HUES6 (cell line): Measurements from ENCODE around the gene VPS41.

ENCODE experiments used
- H3K27ac ChIP-seq: 2 replicates; pipeline ENCODE4 v1.7.0; 2013; ENCODE audit warnings: low read depth, mild to moderate bottlenecking, low read length, inconsistent platforms
- H3K27me3 ChIP-seq: 2 replicates; pipeline ENCODE4 v1.6.1; 2013; ENCODE audit warnings: low read length; ENCODE audit not compliant: control insufficient read depth, insufficient read depth
- H3K36me3 ChIP-seq: 2 replicates; pipeline ENCODE4 v1.6.1; 2013; ENCODE audit warnings: low read length; ENCODE audit not compliant: control insufficient read depth, insufficient read depth
- H3K4me1 ChIP-seq: 2 replicates; pipeline ENCODE4 v1.6.1; 2013; ENCODE audit warnings: low read length; ENCODE audit not compliant: control insufficient read depth, insufficient read depth
- H3K4me3 ChIP-seq: 2 replicates; pipeline ENCODE4 v1.5.1; 2013; ENCODE audit warnings: low read depth, low read length
- H3K9ac ChIP-seq: one replicate; pipeline ENCODE4 v1.6.1; 2013; ENCODE audit warnings: mild to moderate bottlenecking, low read length
- H3K9me3 ChIP-seq: 2 replicates; pipeline ENCODE4 v1.6.1; 2013; ENCODE audit warnings: low read depth, low read length; ENCODE audit not compliant: control insufficient read depth, insufficient read depth

The VPS41 gene

DNA sequence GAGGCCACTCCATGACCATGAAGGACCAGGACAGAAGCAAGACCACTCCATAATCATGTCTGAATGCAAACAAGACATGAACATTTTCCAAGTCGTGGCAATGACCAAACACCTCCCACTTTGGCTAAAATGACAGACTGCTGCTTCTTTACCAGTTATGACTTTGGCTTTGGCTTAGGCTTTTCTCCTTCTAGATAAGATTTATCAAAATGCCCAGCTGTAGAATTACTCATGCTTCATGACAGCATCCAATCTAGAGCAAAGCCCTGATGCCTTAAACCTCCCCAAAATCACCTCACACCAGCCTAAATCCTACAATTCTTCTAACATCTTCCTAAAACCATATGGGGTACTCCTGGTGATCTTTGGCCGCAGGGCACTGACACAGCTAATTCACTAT lies 102.1 kb downstream of the VPS41 start:
- Histone ChIP-seq H3K27ac (no peak overlapping the region), H3K9ac (no peak overlapping the region)

GRCh38 chr7:38801786-38802185 lies 107.2 kb downstream of the VPS41 start:
- Histone ChIP-seq H3K4me1 (peaks cover 11% of the 10 kb centered on the region), H3K27me3 (no peaks in the 10 kb centered on the region), H3K9me3 (no peaks in the 10 kb centered on the region)

More for the DNA sequence above, 102.1 kb downstream of the VPS41 start:
- no peak overlapping the region for H3K4me3 ChIP-seq
- H3K9me3 ChIP-seq, result no peaks in the 10 kb centered on the region
- no peaks in the 10 kb centered on the region for H3K27me3 ChIP-seq
- H3K4me1 ChIP-seq, result no peaks in the 10 kb centered on the region
- H3K36me3 ChIP-seq, result no peaks in the 10 kb centered on the region

DNA sequence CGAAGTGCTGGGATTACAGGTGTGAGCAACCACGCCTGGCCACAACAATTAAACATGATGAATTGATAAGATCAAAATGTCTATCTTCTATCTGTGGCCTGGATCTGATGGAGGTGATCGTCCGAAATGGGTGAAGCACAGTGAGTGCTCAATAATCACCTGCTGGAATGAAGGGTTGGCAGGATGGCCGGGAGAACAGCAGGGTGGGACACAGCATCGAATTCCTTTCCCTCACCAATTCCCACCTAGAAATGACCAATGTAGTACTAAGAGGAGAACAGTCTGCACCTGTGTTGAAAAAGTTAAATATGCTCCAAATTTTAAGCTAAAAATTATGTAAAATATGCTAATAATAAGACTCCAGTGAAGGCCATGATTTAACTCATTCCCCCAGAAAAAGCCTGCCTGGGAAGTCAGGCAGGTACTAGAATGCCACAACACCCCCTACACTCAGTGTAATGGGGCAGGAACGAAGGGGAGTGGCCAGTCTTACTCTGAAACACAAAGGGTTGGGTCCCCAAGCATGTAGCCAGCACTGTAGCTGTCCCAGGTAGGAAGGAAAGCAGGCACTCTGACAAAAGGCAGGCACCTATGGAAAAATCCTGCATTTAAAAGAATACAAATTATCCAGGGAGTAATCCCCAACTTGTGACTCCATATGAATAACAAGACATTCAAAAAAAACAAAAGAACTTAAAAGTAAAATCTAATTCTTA lies 110.3 kb downstream of the VPS41 start:
- H3K36me3 ChIP-seq, result no peaks in the 10 kb centered on the region
- no peak overlapping the region for H3K4me3 ChIP-seq
- peaks cover 11% of the 10 kb centered on the region for H3K4me1 ChIP-seq
- no peak overlapping the region for H3K9ac ChIP-seq
- H3K9me3 ChIP-seq, result no peaks in the 10 kb centered on the region
- H3K27me3 ChIP-seq, result no peaks in the 10 kb centered on the region
- no peak overlapping the region for H3K27ac ChIP-seq

More at GRCh38 chr7:38801786-38802185, 107.2 kb downstream of the VPS41 start:
- Histone ChIP-seq H3K4me3 (no peak overlapping the region), H3K9ac (no peak overlapping the region), H3K27ac (no peak overlapping the region), H3K36me3 (no peaks in the 10 kb centered on the region)

GRCh38 chr7:38796626-38797501 lies 112.1 kb downstream of the VPS41 start:
- H3K27ac ChIP-seq, result no peak overlapping the region
- peaks cover 11% of the 10 kb centered on the region for H3K4me1 ChIP-seq
- no peaks in the 10 kb centered on the region for H3K9me3 ChIP-seq
- H3K9ac ChIP-seq, result no peak overlapping the region
- H3K27me3 ChIP-seq, result no peaks in the 10 kb centered on the region
- 0 out of 2 replicates have a peak, but pooled peaks cover 4% of the 10 kb centered on the region for H3K36me3 ChIP-seq
- no peak overlapping the region for H3K4me3 ChIP-seq

DNA sequence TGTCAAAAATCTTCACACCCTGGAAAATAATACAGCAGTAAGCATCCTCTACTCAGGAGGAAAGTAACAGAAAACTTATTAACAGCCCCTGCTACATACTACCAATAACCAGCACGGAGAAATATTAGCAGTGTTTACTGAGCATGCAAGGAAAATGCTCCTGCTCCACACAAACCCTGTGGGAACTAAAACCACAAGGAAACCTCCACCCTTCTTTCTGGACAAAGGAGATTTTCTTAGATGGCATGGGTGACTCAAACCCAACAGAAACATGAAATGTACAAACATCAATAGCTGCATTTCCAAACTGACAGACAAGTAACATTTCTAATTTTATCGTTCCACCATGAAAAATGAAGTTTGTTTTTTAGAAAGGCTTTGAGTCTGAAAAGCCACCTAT lies 113.4 kb downstream of the VPS41 start:
- H3K9me3 ChIP-seq, result no peaks in the 10 kb centered on the region
- H3K9ac ChIP-seq, result no peak overlapping the region
- 0 out of 2 replicates have a peak, but pooled peaks cover 4% of the 10 kb centered on the region for H3K36me3 ChIP-seq

GRCh38 chr7:38781991-38782390 lies 127.0 kb downstream of the VPS41 start:
- H3K36me3 ChIP-seq, result 0 out of 2 replicates have a peak, but pooled peaks cover 3% of the 10 kb centered on the region
- H3K27ac ChIP-seq, result no peak overlapping the region
- peaks cover 8% of the 10 kb centered on the region; the same call in 1 of the 2 replicates for H3K4me1 ChIP-seq
- no peaks in the 10 kb centered on the region for H3K9me3 ChIP-seq
- no peaks in the 10 kb centered on the region for H3K27me3 ChIP-seq
- H3K9ac ChIP-seq, result no peak overlapping the region
- H3K4me3 ChIP-seq, result no peak overlapping the region

More for the DNA sequence above, 113.4 kb downstream of the VPS41 start:
- Histone ChIP-seq H3K4me3 (no peak overlapping the region), H3K27ac (no peak overlapping the region), H3K27me3 (no peaks in the 10 kb centered on the region), H3K4me1 (peaks cover 11% of the 10 kb centered on the region)

DNA sequence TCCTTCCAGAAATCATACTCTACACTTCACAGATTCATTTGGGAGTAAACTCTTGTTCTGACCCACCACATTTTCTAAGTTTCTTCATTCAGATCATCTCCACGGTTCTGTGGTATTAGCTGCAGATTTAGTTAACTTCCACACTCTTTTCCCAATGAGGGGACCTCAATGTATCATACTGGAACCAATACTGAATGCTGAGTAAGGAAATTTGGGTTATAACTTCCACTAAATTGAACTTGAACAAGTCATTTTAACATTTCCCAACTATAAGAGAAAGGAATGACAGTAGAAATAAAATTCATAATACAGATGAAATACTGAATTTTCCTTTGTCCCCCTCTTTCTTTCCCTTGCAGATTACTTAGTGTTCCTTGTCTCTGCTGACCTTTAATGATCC lies 131.4 kb downstream of the VPS41 start:
- H3K9me3 ChIP-seq, result no peaks in the 10 kb centered on the region
- H3K36me3 ChIP-seq, result peaks cover 11% of the 10 kb centered on the region; the same call in 1 of the 2 replicates
- no peak overlapping the region for H3K4me3 ChIP-seq
- H3K9ac ChIP-seq, result no peak overlapping the region
- H3K27me3 ChIP-seq, result no peaks in the 10 kb centered on the region
- H3K27ac ChIP-seq, result no peak overlapping the region
- peaks cover 8% of the 10 kb centered on the region; the same call in 1 of the 2 replicates for H3K4me1 ChIP-seq

GRCh38 chr7:38775506-38776175 lies 133.3 kb downstream of the VPS41 start:
- Histone ChIP-seq H3K9ac (no peak overlapping the region), H3K36me3 (peaks cover 19% of the 10 kb centered on the region; the same call in 1 of the 2 replicates), H3K27ac (no peak overlapping the region), H3K9me3 (no peaks in the 10 kb centered on the region), H3K4me1 (no peaks in the 10 kb centered on the region), H3K4me3 (no peak overlapping the region), H3K27me3 (no peaks in the 10 kb centered on the region)

DNA sequence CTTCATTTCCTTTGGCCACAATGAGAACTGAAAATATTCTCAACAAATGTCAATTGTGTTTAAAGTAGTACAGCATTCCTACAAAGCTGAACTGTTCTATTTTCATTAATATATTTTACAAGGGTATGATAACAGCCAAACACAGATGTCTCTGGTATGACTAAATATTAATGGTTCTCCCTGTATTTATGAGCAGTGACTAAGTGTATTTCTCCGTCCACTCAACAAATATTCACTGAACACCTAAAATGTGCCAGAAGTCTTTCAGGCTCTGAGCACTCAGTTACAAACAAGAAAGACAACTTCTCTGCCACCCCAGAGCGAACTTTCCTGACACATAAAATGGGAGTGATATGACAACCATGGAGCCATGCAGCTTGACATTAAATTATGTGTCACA lies 135.6 kb downstream of the VPS41 start:
- H3K4me3 ChIP-seq, result no peak overlapping the region
- H3K9me3 ChIP-seq, result no peaks in the 10 kb centered on the region
- no peaks in the 10 kb centered on the region for H3K4me1 ChIP-seq
- H3K27me3 ChIP-seq, result no peaks in the 10 kb centered on the region
- peaks cover 19% of the 10 kb centered on the region; the same call in 1 of the 2 replicates for H3K36me3 ChIP-seq
- H3K27ac ChIP-seq, result no peak overlapping the region
- H3K9ac ChIP-seq, result no peak overlapping the region

DNA sequence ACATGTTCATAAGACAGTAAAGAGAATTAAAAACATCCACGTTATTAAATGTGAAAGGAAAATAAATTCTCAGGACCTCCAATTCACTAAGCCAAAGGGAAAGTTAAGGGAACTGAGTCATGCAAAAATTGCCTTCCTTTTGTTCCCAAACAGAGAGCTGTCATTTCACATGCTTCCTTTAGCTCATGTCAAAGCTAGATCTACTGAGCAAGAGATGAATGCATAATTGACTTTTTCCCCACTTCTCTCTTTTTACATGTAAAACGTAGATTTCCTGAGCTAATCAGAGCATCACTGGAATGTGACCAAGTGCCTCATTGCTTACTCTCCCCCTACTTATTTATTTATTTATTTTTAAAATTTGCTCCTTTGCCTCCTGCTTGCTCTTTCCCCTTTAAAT lies 148.8 kb downstream of the VPS41 start:
- Histone ChIP-seq H3K27me3 (no peaks in the 10 kb centered on the region), H3K9me3 (no peaks in the 10 kb centered on the region), H3K4me3 (no peak overlapping the region), H3K27ac (no peak overlapping the region), H3K4me1 (no peaks in the 10 kb centered on the region), H3K9ac (no peak overlapping the region), H3K36me3 (peaks cover 14% of the 10 kb centered on the region)
